Inflammatory macrophage treated with lipopolysaccharide for 1 hour (primary cell): ENCODE results near the gene CCNB1.
"Not testable (repeated sequence)": the region's sequence is repeated elsewhere in the genome, so short reads cannot be mapped to it uniquely, and the experiment has no call there.

Experiments
- DNase-seq, 2 donors: peaks; one replicate each; pipeline ENCODE4 v3.0.0-alpha.2; 2020 to 2022

The CCNB1 gene

DNA sequence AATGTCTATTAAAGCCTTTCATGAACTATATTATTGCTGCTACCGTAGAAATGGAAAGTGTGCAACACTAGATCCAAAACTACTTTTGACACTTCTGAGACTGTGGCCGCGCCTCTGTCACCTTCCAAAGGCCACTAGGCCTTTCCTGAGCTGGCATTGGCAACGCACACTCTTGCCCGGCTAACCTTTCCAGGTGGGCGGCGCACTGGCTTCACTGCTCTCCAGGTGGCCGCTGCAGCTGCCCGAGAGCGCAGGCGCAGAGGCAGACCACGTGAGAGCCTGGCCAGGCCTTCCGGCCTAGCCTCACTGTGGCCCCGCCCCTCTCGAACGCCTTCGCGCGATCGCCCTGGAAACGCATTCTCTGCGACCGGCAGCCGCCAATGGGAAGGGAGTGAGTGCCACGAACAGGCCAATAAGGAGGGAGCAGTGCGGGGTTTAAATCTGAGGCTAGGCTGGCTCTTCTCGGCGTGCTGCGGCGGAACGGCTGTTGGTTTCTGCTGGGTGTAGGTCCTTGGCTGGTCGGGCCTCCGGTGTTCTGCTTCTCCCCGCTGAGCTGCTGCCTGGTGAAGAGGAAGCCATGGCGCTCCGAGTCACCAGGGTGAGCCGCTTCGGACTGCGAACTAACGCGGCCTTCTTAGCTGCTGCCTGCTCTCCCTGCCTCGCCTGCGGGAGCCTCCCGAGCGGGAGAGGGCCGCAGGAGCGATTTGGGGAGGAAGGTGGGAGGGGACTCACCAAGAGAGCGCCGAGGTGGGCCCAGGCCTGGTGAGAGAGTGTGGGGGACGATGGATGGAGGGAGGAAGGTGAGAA is at the start of gene CCNB1:
CCNB1 (plus strand) TSS at position 465 of the 807 bp plus-strand sequence; CDS start at position 578, 113 bp downstream.
- DNase-seq, result peak; percentile 98 to 99

DNA sequence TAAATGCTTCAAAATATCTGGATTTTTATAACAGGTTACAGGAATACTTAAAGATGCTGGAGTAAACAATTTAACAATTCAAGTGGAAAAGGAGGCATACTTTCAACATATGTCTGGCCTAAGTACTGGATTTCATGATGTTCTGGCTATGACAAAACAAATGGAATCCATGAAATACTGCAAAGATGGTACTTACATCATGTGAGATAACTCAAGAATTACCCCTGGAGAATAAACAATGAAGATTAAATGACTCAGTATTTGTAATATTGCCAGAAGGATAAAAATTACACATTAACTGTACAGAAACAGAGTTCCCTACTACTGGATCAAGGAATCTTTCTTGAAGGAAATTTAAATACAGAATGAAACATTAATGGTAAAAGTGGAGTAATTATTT is 37.5 kb upstream of the CCNB1 start:
- no peak for DNase-seq

DNA sequence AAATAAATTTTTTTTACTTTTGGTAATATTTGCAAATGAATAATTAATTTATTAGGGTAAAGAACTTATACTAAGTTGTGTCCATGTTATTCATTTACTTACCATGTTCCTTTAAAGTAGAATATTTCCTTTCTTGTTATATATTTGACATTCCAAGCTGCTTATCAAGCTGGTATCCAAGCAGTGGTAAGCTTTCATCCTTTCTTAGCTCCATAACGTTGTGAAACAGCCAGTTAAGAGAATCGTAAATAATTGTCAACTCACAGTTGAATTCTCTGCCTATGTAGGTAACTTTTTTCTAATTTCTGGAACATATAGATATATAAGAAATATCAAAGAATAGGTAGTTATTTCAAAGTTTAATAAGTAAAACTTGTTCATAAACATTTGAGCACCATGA is 36.7 kb upstream of the CCNB1 start:
- no peak for DNase-seq

DNA sequence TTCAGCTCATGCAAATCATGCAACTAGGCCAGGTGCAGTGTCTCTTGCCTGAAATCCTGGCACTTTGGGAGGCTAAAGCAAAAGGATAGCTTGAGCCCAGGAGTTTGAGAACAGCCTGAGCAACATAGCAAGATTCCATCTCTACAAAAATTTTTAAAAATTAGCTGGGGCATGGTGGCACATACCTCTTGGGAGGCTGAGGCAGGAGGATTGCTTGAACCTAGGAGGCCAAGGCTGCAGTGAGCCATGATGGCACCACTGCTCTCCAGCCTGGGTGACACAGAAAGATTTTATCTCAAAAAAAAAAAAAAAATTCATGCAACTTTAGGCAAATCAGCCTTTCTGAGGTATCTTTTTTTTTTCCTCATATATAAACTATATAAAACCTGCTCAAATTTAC is 35.6 kb upstream of the CCNB1 start:
- DNase-seq, result no peak

DNA sequence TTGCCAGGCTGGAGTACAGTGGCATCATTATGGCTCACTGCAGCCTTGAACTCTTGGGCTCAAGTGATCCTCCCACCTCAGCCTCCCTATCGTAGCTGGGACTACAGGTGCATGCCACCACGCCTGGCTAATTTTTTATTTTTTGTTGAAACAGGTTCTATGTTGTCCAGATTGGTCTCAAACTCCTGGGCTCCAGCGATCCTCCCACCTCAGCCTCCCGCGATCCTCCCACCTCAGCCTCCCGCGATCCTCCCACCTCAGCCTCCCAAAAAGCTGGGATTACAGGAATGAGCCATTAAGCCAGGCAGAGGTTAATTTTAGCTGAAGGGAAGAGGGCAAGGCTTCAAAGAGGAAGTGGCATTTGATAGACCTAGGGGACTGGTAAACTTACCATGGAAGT is 32.8 kb upstream of the CCNB1 start:
- no peak for DNase-seq

DNA sequence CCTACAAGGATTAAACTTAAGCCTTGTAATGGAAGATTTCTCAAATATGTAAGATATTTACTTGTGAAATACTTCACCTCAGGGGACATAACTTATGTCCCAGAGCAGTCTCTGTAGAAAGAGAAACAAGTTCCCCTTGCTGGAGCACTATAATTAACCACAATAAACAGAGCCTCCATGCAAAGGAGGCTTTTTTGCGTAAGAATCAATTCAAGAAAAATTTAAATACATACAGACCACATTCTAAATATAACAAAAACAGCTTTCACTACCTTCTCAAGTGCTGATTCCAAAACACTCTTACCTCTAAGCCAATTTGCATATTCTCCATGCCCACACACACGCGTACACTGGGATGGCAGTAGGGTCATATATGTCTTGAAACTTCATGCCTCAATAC is 30.7 kb upstream of the CCNB1 start:
- no peak for DNase-seq

DNA sequence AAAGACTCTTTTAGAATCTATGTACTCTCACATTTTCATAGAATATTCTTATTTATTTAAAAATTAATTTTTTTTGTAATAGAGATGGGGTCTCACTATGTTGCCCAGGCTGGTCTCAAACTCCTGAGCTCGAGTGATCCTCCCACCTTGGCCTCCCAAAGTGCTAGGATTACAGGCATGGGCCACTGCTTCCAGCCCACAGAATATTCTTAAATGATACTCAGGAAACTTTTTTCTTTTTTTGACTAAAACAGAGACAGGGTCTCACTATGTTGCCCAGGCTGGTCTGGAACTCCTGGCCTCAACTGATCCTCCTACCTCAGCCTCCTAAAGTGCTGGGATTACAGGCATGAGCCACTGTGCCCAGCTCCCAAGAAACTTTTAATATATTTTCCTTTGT is 29.7 kb upstream of the CCNB1 start:
- not testable (repeated sequence) for DNase-seq

DNA sequence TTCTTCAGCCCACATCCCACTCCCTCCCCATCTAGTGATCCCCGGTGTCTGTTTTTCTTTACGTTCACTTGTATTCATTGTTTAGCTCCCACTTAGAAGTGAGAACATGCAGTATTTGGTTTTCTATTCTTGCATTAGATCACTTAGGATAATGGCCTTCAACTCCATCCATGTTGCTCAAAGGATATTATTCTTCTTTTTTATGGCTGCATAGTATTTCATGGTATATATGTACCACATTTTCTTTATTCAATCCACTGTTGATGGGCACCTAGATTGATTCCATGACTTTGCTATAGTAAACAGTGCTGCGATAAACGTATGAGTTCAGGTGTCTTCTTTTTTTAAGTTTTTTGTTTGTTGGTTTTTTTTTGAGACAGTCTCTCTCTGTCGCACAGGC is 29.1 kb upstream of the CCNB1 start:
- no peak for DNase-seq

DNA sequence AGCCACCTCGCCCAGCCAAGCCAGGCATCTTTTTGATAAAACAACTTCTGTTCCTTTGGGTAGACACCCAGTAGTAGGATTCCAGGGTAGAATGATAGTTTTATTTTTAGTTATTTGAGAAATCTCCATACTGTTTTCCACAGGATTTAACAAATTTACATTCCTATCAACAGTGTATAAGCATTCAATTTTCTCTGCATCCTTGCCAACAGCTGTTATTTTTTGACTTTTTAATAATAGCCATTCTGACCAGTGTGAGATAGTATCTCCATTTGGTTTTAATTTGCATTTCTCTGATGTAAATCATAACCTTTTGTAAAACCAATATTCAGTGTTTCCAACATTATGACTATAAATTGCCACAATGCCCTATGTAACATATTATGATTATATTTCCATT is 28.2 kb upstream of the CCNB1 start:
- no peak for DNase-seq

DNA sequence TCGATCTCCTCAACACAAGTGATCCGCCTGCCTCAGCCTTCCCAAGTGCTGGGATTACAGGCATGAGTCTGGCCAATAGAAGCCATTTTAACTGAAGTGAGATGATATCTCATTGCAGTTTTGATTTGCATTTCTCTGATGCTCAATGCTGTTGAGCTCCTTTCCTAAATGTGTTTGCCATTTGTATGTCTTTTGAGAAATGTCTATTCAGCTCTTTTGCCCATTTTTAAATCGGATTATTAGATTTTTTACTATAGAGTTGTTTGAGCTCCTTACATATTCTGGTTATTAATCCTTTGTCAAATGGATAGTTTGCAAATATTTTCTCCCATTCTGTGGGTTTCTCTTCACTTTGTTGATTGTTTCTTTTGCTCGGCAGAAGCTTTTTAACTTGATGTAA is 26.7 kb upstream of the CCNB1 start:
- not testable (repeated sequence) for DNase-seq

DNA sequence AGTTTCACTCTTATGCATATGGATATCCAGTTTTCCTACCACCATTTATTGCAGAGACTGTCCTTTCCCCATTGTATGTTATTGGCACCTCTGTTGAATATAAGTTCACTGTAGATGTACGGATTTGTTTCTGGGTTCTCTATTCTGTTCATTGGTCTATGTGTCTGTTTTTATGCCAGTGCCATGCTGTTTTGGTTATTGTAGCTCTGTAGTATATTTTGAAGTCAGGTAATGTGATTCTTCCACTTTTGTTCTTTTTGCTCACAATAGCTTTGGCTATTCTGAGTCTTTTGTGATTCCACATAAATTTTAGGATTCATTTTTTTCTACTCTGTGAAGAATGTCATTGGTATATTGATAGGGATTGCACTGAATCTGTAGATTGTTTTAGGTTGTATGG is 26.1 kb upstream of the CCNB1 start:
- DNase-seq, result no peak

DNA sequence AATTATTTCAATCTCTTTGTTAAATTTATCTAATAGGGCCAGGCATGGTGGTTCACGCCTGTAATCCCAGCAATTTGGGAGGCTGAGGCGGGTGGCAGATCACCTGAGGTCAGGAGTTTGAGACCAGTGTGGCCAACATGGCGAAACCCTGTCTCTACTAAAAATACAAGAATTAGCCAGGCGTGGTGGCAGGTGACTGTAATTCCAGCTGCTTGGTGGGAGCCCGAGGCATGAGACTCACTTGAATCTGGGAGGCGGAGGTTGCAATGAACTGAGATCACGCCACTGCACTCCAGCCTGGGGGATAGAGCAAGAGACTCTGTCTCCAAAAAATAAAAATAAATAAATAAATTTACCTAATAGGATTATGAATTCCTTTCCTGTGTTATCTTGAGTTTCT is 18.4 kb upstream of the CCNB1 start:
- DNase-seq, result not testable (repeated sequence)

DNA sequence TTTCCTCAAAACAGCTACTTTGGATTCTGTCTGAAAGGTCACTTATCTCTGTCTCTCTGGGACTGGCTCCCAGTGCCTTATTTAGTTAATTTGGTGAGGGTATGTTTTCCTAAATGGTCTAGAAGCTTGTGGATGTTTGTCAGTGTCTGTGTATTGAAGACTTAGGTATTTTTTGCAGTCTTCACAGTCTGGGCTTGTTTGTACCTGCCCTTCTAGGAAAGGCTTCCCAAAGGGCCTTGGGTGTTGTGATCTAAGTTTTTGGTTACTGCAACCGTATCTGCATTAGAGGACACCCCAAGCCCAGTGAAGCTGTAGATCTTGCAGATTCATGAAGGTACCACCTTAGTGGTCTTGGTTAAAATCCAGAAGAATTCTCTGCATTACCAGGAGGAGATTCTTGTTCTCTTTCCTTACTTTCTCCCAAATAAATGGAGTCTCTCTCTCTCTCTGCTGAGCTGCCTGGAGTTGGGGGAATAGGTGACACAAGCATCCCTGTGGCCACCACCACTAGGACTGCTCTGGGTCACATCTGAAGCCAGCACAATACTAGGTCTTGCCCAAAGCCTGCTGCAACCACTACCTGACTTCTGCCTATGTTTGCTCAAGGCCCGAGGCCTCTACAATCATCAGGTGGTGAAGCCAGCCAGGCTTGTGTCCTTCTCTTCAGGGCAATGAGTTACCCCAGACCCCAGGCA is 17.8 kb upstream of the CCNB1 start:
- no peak for DNase-seq

DNA sequence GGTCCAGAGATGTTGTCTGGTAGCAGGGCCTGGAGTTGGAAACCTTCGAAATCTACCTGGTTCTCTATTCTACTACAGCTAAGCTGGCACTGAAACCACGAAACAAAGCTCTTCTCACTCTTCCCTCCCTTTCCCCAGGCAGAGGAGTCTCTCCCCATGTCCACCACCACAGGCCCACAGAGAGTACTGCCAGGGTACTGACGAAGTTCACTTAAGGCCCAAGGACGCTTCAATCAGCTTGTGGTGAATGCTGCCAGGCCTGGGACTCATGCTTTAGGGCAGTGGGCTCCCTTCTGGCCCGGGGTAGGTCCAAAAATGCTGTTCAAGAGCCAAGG is 17.3 kb upstream of the CCNB1 start:
- DNase-seq, result no peak

DNA sequence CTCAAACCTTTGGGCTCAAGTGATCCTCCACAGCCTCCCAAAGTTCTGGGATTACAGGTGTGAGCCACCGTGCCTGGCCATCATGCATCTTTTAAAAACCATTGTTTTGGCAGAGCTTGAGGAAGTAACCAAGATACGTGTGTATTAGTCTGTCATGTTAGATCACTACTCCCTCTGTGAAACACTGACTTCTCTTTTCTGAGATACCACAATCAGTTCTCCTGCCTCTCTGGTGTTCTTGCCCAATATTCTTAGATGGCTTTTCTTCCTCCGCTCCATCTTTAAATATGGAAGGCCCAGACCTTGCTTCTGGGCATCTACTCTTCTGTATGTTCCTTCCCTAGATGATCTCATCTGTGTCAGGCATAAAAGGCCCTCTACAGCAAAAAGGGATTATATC is 14.2 kb upstream of the CCNB1 start:
- peak; percentile 44 to 47 for DNase-seq

DNA sequence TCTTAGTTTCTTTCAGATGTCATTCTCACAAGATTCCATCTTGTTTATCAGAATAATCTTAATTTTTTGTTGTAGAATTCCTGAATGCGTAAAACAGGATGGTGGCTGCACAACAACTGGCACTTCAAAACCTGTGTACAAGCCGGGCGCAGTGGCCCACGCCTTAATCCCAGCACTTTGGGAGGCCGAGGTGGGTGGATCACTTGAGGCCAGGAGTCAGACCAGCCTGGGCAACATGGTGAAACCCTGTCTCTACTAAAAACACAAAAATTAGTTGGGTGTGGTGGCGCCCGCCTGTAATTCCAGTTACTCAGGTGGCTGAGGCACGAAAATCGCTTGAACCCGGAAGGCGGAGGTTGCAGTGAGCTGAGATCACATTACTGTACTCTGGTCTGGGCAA is 10.5 kb upstream of the CCNB1 start:
- no peak for DNase-seq

DNA sequence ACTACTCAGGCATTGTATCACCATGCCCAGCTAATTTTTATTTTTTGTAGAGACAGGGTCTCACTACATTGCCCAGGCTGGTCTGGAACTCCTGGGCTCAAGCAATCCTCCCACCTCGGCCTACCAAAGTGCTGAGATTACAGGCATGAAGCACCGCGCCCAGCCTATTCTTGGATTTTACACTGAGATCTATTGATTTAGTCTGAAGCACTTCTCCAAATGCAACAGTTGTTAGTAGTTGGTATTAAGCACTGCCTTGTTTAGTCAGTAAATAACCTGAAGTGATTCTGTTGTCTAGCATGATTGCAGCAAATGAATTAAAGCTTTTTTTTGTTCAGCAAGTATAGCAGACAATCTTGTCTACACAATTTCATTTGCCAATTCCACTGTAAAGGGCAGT is 8.9 kb upstream of the CCNB1 start:
- no peak for DNase-seq

DNA sequence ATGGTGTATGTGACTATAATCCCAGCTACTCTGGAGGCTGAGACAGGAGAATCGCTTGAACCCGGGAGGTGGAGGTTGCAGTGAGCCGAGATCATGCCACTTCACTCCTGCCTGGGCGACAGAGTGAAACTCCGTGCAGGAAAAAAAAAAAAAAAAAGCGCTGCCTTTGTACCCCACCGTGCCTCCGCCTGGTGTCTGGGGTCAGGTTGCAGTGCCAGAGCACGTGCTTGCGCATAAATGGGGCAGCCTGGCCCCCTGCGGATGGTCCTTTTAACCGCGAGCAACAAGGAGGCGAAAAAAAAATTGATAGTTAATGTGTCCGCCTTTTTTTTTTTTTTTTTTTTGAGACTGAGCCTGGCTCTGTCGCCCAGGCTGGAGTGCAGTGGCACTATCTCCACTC is 6.3 kb upstream of the CCNB1 start:
- no peak for DNase-seq

DNA sequence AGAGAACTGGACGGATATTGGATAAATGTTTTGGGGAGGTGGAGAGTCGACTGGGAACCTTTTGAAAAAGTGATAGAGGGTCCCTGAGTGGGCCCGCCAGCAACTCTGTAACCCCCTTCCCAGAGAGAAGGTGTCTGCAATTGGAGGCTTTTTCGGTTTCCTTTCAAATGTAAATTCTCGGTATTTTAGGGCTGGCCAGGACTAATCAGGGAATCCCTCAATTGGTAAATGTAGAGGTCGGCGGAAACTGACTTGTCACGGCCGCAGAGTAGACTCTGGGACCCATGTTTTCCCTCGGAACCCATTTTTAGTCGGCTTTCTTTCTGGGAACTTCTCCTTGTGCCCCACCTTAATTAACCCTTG is 524 bp downstream of the CCNB1 start:
- DNase-seq, result peak; percentile 36 to 58

DNA sequence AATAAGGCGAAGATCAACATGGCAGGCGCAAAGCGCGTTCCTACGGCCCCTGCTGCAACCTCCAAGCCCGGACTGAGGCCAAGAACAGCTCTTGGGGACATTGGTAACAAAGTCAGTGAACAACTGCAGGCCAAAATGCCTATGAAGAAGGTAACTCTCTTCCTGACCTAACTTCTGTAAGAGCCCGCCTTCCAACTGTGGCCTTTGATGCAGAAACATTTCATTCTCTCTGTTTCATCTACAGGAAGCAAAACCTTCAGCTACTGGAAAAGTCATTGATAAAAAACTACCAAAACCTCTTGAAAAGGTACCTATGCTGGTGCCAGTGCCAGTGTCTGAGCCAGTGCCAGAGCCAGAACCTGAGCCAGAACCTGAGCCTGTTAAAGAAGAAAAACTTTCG is 979 bp downstream of the CCNB1 start:
- no peak for DNase-seq

DNA sequence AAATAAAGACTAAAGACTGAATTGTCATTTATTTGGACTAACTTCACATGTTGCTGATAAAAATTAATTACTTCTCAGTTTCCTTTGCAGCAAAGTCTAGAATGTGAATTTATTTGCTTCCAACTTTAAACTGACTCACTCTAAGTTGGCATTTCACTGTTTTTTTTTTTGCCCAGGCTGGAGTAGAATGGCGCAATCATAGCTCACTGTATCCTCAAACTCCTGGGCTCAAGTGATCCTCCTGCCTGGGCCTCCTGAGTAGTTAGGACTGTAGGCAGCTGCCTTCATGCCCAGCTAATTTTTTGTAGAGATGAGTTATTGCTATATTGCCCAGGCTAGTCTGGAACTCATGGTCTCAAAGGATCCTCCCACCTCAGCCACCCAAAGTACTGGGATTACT is 3.5 kb downstream of the CCNB1 start:
- no peak for DNase-seq

DNA sequence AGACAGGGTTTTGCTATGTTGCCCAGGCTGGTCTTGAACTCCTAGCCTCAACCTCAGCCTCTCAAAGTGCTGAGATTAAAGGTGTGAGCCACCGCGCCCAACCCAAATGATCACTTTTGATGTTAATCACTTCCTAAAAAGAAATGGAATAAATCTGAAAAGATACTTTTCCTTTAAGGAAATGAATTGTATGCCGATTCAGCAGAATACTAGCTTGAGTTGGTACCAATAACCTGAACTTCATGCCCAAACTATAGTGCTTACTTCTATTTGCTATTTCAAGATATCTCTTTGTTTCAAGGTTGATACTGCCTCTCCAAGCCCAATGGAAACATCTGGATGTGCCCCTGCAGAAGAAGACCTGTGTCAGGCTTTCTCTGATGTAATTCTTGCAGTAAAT is 4.0 kb downstream of the CCNB1 start:
- DNase-seq, result no peak

DNA sequence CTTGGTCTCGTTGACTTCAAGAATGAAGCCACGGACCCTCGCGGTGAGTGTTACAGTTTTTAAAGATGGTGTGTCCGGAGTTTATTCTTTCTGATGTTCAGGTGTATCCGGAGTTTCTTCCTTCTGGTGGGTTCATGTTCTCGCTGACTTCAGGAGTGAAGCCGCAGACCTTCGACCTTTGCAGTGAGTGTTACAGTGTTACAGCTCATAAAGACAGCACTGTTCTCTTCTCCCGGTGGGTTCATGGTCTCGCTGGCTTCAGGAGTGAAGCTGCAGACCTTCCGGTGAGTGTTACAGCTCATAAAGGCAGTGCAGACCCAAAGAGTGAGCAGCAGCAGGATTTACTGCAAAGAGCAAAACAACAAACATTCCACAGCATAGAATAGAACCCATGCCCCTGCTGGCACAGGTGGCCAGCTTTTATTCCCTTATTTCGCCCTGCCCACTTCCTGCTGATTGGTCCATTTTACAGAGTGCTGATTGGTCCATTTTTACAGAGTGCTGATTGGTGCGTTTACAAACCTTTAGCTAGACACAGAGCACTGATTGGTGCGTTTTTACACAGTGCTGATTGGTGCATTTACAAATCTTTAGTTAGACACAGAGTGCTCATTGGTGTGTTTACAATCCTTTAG is 14.8 kb downstream of the CCNB1 start:
- not testable (repeated sequence) for DNase-seq

DNA sequence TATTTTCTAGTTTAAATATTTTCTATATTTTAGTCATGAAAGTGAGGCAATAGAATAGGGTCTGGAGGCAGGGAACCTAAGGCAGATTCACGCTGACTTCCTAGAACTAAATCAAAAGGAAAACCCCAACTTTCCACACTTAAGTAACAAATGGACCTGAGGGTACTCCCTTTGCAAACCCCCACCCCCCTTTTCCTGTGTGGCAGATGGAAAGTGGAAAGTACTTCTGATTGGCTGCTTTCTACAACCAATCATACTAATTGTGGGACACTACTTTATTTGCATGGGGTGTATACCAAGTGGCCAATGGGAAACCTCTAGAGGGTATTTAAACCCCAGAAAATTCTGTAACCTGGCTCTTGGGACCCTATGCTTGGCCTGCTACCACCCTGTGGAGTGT is 17.7 kb downstream of the CCNB1 start:
- DNase-seq, result peak; percentile 38 to 63
